MM.1S (cell line): ENCODE data around the gene PFN3.

Experiments
- CTCF ChIP-seq: fragments of 300-600 bp; sonication (generic); IDR thresholded peaks from 2 replicates; pipeline ENCODE4 v1.5.1; 2016; ENCODE audit warnings: antibody characterized with exemption, low read length, mixed read lengths
- EZH2 ChIP-seq: fragments of 300-600 bp; sonication (generic); optimal IDR thresholded peaks from 2 replicates; pipeline ENCODE3; 2017; ENCODE audit warnings: low read depth, mild to moderate bottlenecking, antibody characterized with exemption, low read length, mixed read lengths
- EZH2phosphoT487 ChIP-seq: fragments of 300-600 bp; sonication (generic); IDR thresholded peaks from 2 replicates; pipeline ENCODE4 v1.6.1; 2018; ENCODE audit warnings: antibody characterized with exemption, low read length

DNA sequence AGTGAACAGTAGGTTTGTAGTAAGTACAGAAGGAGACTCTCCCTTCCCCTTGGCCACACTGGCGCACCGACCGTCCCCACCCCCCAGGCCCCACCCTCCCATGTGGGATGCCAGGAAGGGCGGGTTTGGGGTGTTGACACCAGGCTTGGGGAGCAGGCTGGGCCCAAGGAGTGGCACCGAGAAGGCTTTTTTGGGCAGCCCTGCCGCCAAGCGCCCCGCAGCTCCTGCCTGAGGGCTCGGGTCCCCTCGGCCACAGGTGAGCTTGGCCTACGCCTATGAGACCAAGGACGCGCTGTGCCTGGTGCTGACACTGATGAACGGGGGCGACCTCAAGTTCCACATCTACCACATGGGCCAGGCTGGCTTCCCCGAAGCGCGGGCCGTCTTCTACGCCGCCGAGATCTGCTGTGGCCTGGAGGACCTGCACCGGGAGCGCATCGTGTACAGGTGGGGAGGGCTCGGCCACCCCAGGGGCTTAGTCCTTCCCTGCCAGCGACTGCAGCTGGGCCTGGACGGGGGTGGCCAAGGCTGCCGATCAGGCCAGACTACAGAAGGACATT lies 33.3 kb upstream of the PFN3 start:
- TF ChIP-seq CTCF, result no peak
- TF ChIP-seq EZH2, result no peak
- no peak for TF ChIP-seq EZH2phosphoT487
